HEK293 (cell line): ENCODE results near the gene CASP10.
"Not testable (repeated sequence)": the region's sequence is repeated elsewhere in the genome, so short reads cannot be mapped to it uniquely, and the experiment has no call there.

ENCODE experiments used
- GLI4 ChIP-seq: fragments of 450-650 bp; formaldehyde crosslinking; IDR thresholded peaks from 2 replicates; pipeline ENCODE4 v1.5.1; 2016; ENCODE audit warnings: missing biosample characterization, missing genetic modification characterization
- ZNF302 ChIP-seq: fragments of 450-650 bp; formaldehyde crosslinking; IDR thresholded peaks from 2 replicates; pipeline ENCODE4 v1.5.1; 2016; ENCODE audit warnings: missing biosample characterization, missing genetic modification characterization, low read depth
- TF ChIP-seq, protein P1 (sequence below): fragments of 450-650 bp; formaldehyde crosslinking; IDR thresholded peaks from 2 replicates; pipeline ENCODE4 v1.5.1; 2016; ENCODE audit warnings: missing biosample characterization, missing genetic modification characterization

DNA sequence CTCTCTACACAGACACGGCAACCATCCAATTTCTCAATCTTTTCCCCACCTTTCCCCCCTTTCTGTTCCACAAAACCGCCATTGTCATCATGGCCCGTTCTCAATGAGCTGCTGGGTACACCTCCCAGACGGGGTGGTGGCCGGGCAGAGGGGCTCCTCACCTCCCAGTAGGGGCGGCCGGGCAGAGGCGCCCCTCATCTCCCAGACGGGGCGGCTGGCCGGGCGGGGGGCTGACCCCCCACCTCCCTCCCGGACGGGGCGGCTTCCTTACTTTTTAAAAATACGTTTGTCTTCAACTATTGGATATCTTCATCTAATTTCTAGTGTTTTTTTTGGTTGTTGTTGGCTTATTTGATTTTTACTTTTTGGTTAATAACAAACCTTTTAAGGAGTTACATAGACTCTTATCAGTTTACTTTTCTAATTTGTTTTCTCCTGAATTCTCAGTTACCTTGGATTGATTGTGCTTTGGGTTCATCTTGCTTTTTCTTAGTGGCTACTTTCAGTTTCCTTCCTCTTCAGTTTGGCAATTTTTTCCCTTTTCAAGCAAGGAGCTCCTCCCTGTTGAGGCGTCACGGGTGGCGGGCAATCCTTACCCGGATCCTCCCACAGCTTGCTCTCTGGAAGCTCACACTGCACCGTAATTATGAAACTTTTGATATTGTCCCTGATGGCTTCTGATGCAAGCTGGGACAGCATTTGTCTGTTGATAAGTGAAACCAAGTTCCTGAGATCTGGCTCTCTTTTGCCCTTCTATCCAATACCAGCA, 56.4 kb downstream of the CASP10 start:
- not testable (repeated sequence) for TF ChIP-seq GLI4 (tag by site-specific recombination); ZNF302
- TF ChIP-seq, protein P1, sequence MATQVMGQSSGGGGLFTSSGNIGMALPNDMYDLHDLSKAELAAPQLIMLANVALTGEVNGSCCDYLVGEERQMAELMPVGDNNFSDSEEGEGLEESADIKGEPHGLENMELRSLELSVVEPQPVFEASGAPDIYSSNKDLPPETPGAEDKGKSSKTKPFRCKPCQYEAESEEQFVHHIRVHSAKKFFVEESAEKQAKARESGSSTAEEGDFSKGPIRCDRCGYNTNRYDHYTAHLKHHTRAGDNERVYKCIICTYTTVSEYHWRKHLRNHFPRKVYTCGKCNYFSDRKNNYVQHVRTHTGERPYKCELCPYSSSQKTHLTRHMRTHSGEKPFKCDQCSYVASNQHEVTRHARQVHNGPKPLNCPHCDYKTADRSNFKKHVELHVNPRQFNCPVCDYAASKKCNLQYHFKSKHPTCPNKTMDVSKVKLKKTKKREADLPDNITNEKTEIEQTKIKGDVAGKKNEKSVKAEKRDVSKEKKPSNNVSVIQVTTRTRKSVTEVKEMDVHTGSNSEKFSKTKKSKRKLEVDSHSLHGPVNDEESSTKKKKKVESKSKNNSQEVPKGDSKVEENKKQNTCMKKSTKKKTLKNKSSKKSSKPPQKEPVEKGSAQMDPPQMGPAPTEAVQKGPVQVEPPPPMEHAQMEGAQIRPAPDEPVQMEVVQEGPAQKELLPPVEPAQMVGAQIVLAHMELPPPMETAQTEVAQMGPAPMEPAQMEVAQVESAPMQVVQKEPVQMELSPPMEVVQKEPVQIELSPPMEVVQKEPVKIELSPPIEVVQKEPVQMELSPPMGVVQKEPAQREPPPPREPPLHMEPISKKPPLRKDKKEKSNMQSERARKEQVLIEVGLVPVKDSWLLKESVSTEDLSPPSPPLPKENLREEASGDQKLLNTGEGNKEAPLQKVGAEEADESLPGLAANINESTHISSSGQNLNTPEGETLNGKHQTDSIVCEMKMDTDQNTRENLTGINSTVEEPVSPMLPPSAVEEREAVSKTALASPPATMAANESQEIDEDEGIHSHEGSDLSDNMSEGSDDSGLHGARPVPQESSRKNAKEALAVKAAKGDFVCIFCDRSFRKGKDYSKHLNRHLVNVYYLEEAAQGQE (tag by site-specific recombination) = not testable (repeated sequence)
